Measurements from ENCODE around the gene CACNA1S. TPM values are rescaled to one million over a fixed set of nuclear protein-coding genes. Genes with fewer than 3 reads are reported as not detected.

CACNA1S gene
- total and polyA plus RNA-seq, 7 donors, result 0.01 TPM; not detected in 6

- Histone ChIP-seq H3K27ac (no peak overlapping the region), H3K36me3 (peaks cover 27 to 90% (median 53%) of the 10 kb centered on the region in 4 donors), H3K4me1 (peaks cover 0 to 5% (median 4%) of the 10 kb centered on the region in 4 donors), H3K4me3 (no peak overlapping the region), H3K9me3 (no peaks in the 10 kb centered on the region), H3K27me3 (no peaks in the 10 kb centered on the region)
- intact Hi-C loops (cut with DNase I), result no loop called here
- TF ChIP-seq CTCF (IDR thresholded peaks at IDR 0.05), result no peak
- TF ChIP-seq POLR2AphosphoS5 (IDR thresholded peaks at IDR 0.05), result no peak
- no peak for TF ChIP-seq POLR2A (IDR thresholded peaks at IDR 0.05)
- TF ChIP-seq EP300 (IDR thresholded peaks at IDR 0.05), result no peak
- WGBS, 2 donors, result 93% methylated on average over 16 of the region's 16 CpGs
- DNase-seq, result no peak
These were observed 30.9 kb upstream of the CACNA1S start for GRCh38 chr1:201142849-201143725.

GRCh38 chr1:201142011-201142848, 30.0 kb upstream of the CACNA1S start:
- H3K4me1 ChIP-seq, result peaks cover 0 to 13% (median 11%) of the 10 kb centered on the region in 4 donors
- no peaks in the 10 kb centered on the region for H3K9me3 ChIP-seq
- no peak for DNase-seq
- no peak overlapping the region for H3K27ac ChIP-seq
- peaks cover 27 to 82% (median 53%) of the 10 kb centered on the region in 4 donors for H3K36me3 ChIP-seq
- TF ChIP-seq CTCF (IDR thresholded peaks at IDR 0.05) (no peak), EP300 (IDR thresholded peaks at IDR 0.05) (no peak), POLR2AphosphoS5 (IDR thresholded peaks at IDR 0.05) (no peak), POLR2A (IDR thresholded peaks at IDR 0.05) (no peak)
- intact Hi-C loops (cut with DNase I), result no loop called here
- H3K4me3 ChIP-seq, result no peak overlapping the region
- 89 to 91% methylated on average over 16 of the region's 16 CpGs for WGBS, 2 donors
- no peaks in the 10 kb centered on the region for H3K27me3 ChIP-seq

- DNase-seq, result no peak
These were observed 29.2 kb upstream of the CACNA1S start for GRCh38 chr1:201141418-201141817.

GRCh38 chr1:201140941-201141260, 28.7 kb upstream of the CACNA1S start:
- WGBS, 2 donors, result 93 to 95% methylated on average over 8 of the region's 8 CpGs
- no peak overlapping the region for H3K27ac ChIP-seq
- no peaks in the 10 kb centered on the region for H3K9me3 ChIP-seq
- peaks cover 16 to 71% (median 46%) of the 10 kb centered on the region in 4 donors for H3K36me3 ChIP-seq
- H3K4me3 ChIP-seq, result no peak overlapping the region
- no peaks in the 10 kb centered on the region for H3K27me3 ChIP-seq
- no peak for DNase-seq
- H3K4me1 ChIP-seq, result peaks cover 0 to 25% (median 19%) of the 10 kb centered on the region in 4 donors
- no peak for TF ChIP-seq CTCF (IDR thresholded peaks at IDR 0.05)
- intact Hi-C loops (cut with DNase I), result no loop called here

More at GRCh38 chr1:201141418-201141817, 29.2 kb upstream of the CACNA1S start:
- TF ChIP-seq CTCF (IDR thresholded peaks at IDR 0.05) (no peak), POLR2A (IDR thresholded peaks at IDR 0.05) (no peak), EP300 (IDR thresholded peaks at IDR 0.05) (no peak), POLR2AphosphoS5 (IDR thresholded peaks at IDR 0.05) (no peak)
- no peaks in the 10 kb centered on the region for H3K9me3 ChIP-seq
- H3K27me3 ChIP-seq, result no peaks in the 10 kb centered on the region
- no peak overlapping the region for H3K4me3 ChIP-seq
- 61 to 88% methylated on average over 5 of the region's 5 CpGs for WGBS, 2 donors
- intact Hi-C loops (cut with DNase I), result no loop called here
- no peak overlapping the region for H3K27ac ChIP-seq
- H3K4me1 ChIP-seq, result peaks cover 0 to 21% (median 19%) of the 10 kb centered on the region in 4 donors
- peaks cover 19 to 73% (median 48%) of the 10 kb centered on the region in 4 donors for H3K36me3 ChIP-seq

Data from sigmoid colon (tissue), 7 donors.